NCI-H1417 treated with DMSO at 0.1 percent for 48 hours (cell line): Measurements from ENCODE around the gene TPD52L2.

Source experiments
- DNase-seq: peaks from one replicate; lab custom pipeline; 2025; lab: John Stamatoyannopoulos, UW

The TPD52L2 gene

DNA sequence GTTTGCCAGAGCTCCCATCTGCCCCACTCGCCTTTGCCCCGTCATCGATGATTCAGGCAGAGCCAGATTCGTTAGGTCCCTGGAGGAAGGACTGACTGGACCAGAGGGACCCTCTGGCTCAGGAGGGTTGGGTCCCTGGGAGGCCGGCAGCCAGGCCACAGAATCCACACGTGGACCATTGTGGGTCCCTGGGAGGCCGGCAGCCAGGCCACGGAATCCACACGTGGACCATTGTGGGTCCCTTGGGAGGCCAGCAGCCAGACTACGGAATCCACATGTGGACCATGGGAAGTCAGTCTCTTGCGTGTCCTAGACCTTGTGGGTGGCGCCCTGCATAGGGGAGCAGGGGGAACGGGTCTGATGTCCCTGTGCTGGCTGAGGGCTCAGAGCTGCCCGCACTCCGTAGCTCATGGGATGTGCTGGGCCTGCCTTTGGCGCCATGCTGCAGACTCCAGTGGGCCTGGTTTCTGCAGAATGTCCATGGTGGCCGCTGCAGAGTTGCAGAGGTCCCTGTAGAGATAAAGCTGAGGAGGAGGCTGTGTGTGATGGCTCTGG, 67.6 kb downstream of the TPD52L2 start:
- no peak for DNase-seq

- no peak for DNase-seq
Observed at GRCh38 chr20:63933646-63934045, 68.6 kb downstream of the TPD52L2 start.

DNA sequence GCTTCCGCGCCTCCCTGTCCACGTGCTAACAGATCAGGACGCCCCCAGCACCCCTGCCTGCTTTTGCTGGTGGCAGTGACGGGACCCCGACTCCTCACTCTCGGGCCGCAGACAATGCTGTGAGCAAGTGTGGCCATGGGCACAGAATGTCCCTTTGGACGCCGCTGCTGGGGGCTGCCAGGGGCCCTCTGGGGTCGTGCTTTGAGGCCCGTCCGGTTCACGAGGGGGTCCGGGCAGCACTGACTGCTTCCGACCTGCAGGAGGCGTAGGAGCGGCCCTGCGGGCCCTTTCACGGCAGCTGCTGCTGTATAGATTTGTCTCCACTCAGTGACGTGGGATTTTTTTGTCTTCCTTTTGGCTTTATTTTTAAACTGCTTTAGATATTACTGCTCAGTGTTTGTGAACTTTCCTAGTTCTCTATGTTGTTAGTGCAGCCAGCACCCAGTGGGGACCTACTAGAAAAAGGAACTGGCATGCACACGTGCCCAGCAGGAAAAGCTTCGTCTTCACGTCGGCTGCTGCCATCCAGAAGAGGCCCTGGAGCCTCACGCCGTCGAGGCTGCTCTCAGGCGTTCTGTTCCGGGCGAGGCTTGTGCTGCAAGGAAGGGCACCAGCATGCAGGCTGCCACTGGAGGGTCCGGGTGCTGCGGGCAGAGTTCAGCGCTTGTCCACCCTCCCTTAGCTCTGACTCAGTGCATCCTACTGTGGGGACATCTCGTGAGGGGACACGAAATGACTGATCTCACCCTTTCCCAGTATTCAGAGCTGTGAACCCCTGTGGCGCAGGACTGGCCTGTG, 69.4 kb downstream of the TPD52L2 start:
- no peak for DNase-seq

GRCh38 chr20:63935447-63935846, 70.4 kb downstream of the TPD52L2 start:
- no peak for DNase-seq

GRCh38 chr20:63937596-63937995, 72.5 kb downstream of the TPD52L2 start:
- no peak for DNase-seq

- no peak for DNase-seq
Observed at GRCh38 chr20:63939061-63939935, 74.2 kb downstream of the TPD52L2 start.

GRCh38 chr20:63940071-63940471, 75.0 kb downstream of the TPD52L2 start:
- no peak for DNase-seq

- no peak for DNase-seq
Observed at GRCh38 chr20:63940472-63941266, 75.6 kb downstream of the TPD52L2 start.
